Small intestine (tissue), 7 donors: Measurements from ENCODE around the gene GBX1. TPM values are rescaled to one million over a fixed set of nuclear protein-coding genes. Genes with fewer than 3 reads are reported as not detected.

Experiments used
- DNase-seq, 2 donors: peaks; one replicate each; pipeline versions ENCODE4 v3.0.0 to v3.0.0-alpha.2; 2013
- FAIRE-seq: peaks from 2 replicates; lab custom pipeline; 2012; peaks lifted over from hg19 to GRCh38; lab: Jason Lieb, UNC
- H3K27ac ChIP-seq, 3 donors: one replicate each; pipeline ENCODE4 v1.5.1; 2013; ENCODE audit warnings: low read length in 2 of 3, mild to moderate bottlenecking in 2 of 3, control low read depth in 1 of 3, inconsistent platforms in 1 of 3, low read depth in 1 of 3, moderate library complexity in 1 of 3
- H3K27me3 ChIP-seq, 3 donors: one replicate each; pipeline ENCODE4 v1.6.1; 2013; ENCODE audit warnings: low read length in 3 of 3, inconsistent platforms in 1 of 3; ENCODE audit not compliant: control insufficient read depth in 3 of 3, insufficient read depth in 3 of 3
- H3K36me3 ChIP-seq, 3 donors: one replicate each; pipeline ENCODE4 v1.6.1; 2013; ENCODE audit warnings: low read length in 3 of 3, inconsistent platforms in 1 of 3, low read depth in 1 of 3, mild to moderate bottlenecking in 1 of 3, moderate library complexity in 1 of 3; ENCODE audit not compliant: control insufficient read depth in 3 of 3, insufficient read depth in 2 of 3
- H3K4me1 ChIP-seq, 3 donors: one replicate each; pipeline ENCODE4 v1.6.1; 2013; ENCODE audit warnings: low read length in 2 of 3, inconsistent platforms in 1 of 3, low read depth in 1 of 3, mild to moderate bottlenecking in 1 of 3, moderate library complexity in 1 of 3; ENCODE audit not compliant: control insufficient read depth in 3 of 3, insufficient read depth in 2 of 3
- H3K4me3 ChIP-seq, 3 donors: one replicate each; pipeline ENCODE4 v1.5.1; 2013; ENCODE audit warnings: low read length in 3 of 3, control low read depth in 1 of 3, inconsistent platforms in 1 of 3, low read depth in 1 of 3, mild to moderate bottlenecking in 1 of 3, moderate library complexity in 1 of 3
- H3K9me3 ChIP-seq, 2 donors: one replicate each; pipeline ENCODE4 v1.6.1; 2013; ENCODE audit warnings: low read depth in 1 of 2, low read length in 1 of 2; ENCODE audit not compliant: control insufficient read depth in 2 of 2, insufficient read depth in 1 of 2
- WGBS, 3 donors: extraction: QIAGEN DNeasy Blood & Tissue Kit; methylation state at CpG; one replicate each; pipeline ENCODE4 v1.1.7; 2013; 5-methylcytosine and 5-hydroxymethylcytosine counted together
- polyA plus RNA-seq, 4 donors: library from polyadenylated mRNA; stranded (reverse) in 3 of 4; unstranded in 1 of 4; fragments of 200-250 nt in 3 of 4; fragments of 120-200 nt in 1 of 4; gene quantifications; one replicate each; pipeline versions ENCODE4 v1.2.1 to v1.2.3, GENCODE V29; 2013
- donor health status: healthy with polysubstance abuse.
- donor health status: control.
- donor health status: control.
- donor health status: Bipolar disorder and iron deficiency.
- donor health status: healthy.

The GBX1 gene
- polyA plus RNA-seq, 4 donors = 0.06 TPM; not detected in 3

DNA sequence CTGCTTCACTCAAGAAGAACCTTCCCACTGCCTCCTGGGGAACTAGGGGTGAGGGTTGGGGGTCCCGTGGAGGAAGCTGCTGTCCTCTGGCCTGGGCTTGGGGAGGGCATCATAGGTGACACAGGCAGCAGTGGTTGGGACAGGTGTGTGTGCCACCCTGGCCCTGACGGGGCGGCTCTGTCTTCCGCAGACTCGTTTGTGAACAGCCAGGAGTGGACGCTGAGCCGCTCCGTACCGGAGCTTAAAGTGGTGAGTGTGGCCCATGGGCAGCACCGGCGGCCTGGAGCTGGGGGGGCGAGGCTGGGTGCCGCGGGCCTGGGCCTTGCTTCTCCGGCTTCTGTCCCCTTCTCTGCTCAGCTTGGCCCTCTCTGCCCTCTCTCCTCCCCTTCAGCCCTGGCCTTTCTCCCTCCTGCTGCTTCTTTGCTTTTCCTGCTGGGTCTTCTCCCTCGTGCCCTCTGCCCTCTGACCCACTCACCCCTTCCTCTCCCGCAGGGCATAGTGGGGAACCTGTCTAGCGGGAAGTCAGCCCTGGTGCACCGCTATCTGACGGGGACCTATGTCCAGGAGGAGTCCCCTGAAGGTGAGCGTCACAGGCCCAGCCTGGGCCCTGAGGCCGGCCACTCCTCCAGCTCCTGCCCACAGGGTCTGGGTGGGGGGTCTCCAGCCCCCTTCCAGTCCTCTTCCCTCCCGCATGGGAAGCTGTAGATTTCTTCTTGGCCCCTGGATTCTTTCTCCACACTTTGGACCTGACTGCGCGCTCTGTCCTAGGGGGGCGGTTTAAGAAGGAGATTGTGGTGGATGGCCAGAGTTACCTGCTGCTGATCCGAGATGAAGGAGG, 50.7 kb downstream of the GBX1 start:
- H3K27ac ChIP-seq = no peak overlapping the region
- 93 to 94% (median 94%) methylated on average over 27 of the region's 27 CpGs for WGBS, 3 donors
- peaks cover 0 to 5% (median 0%) of the 10 kb centered on the region in 3 donors for H3K27me3 ChIP-seq
- peaks cover 3 to 75% (median 5%) of the 10 kb centered on the region in 3 donors for H3K36me3 ChIP-seq
- FAIRE-seq = no peak
- no peak overlapping the region for H3K4me3 ChIP-seq
- no peak for DNase-seq
- H3K4me1 ChIP-seq = peaks cover 0 to 16% (median 0%) of the 10 kb centered on the region in 3 donors
- no peaks in the 10 kb centered on the region for H3K9me3 ChIP-seq

DNA sequence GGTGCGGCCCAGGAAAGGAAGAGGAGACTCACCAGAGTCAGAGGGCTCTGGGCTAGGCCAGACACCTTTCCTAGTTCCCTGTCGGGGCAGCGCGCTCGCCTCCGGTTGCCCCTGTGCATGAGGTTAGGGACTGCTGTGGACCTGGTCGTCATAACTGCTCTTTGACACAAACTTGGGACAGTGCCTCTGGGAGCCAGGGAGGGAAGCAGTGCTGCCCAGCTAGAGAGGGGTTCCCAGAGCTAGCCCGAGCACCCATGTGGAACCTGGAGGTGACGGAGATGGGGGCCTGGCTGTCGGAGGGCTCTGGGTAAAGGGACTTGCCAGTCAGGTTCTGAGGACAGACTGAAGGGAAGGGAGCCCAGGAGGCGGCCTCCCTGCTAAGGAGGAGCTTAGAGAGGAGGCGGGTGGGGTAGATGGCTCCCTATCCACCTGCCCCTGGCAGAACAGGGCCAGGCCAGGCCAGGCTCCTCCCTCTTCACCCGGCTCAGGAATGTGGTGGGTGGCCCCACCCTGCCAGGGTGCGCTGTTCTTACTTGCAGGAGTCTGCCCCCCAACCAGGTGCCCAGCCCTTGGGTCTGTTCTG, 51.6 kb downstream of the GBX1 start:
- no peak for FAIRE-seq
- H3K27me3 ChIP-seq = peaks cover 0 to 5% (median 0%) of the 10 kb centered on the region in 3 donors
- no peak overlapping the region for H3K27ac ChIP-seq
- H3K4me1 ChIP-seq = peaks cover 0 to 16% (median 0%) of the 10 kb centered on the region in 3 donors
- peak; percentile 43 to 63 for DNase-seq
- WGBS, 3 donors = 64 to 77% (median 73%) methylated on average over 14 of the region's 14 CpGs
- H3K36me3 ChIP-seq = peaks cover 3 to 68% (median 5%) of the 10 kb centered on the region in 3 donors
- H3K9me3 ChIP-seq = no peaks in the 10 kb centered on the region
- no peak overlapping the region for H3K4me3 ChIP-seq

DNA sequence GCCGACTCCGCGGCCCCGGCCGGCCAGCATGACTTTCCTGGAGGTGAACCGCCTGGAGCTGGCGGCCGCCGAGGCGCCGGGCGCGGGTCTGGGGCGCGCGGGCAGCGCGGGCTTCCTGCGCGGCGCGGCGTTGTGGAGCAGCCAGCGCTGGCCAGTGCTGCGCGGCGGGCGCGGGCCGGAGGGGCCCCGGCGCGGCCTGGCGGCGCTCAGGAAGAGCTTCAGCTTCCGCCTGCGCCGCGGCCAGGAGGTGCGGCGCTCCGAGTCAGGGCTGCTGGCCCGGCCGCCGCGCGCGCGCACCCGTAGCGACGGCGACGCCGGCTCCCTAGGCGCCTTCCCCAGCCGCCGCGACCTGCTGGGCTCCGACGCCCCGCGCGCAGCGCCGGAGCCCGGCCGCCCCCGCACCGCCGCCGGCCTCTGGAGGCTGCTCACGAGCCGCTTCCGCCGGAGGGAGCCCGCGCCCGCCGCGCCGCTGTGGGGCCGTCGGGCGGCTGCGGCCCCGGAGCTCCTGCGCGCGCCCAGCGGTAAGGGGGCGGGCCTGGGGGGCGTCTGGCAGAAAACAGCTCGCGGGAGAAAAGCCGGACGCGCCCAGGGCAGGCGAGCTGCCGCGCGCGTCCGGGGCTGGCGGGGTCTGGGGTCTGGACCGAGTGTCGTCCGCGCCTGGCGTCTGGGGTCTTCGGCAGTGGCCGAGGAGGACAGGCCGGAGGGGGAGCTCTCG, 52.2 kb downstream of the GBX1 start:
- DNase-seq (peak; percentile 27 to 61), FAIRE-seq (no peak)
- H3K4me1 ChIP-seq = peaks cover 0 to 16% (median 0%) of the 10 kb centered on the region in 3 donors
- 9 to 11% (median 10%) methylated on average over 78 to 114 of the region's 114 CpGs for WGBS, 3 donors
- peaks cover 3 to 61% (median 3%) of the 10 kb centered on the region in 3 donors for H3K36me3 ChIP-seq
- peaks cover 0 to 5% (median 0%) of the 10 kb centered on the region in 3 donors for H3K27me3 ChIP-seq
- no peak overlapping the region for H3K27ac ChIP-seq
- H3K4me3 ChIP-seq = peak overlapping the region in 2 of 3 donors; percentile 20 to 54
- H3K9me3 ChIP-seq = no peaks in the 10 kb centered on the region

DNA sequence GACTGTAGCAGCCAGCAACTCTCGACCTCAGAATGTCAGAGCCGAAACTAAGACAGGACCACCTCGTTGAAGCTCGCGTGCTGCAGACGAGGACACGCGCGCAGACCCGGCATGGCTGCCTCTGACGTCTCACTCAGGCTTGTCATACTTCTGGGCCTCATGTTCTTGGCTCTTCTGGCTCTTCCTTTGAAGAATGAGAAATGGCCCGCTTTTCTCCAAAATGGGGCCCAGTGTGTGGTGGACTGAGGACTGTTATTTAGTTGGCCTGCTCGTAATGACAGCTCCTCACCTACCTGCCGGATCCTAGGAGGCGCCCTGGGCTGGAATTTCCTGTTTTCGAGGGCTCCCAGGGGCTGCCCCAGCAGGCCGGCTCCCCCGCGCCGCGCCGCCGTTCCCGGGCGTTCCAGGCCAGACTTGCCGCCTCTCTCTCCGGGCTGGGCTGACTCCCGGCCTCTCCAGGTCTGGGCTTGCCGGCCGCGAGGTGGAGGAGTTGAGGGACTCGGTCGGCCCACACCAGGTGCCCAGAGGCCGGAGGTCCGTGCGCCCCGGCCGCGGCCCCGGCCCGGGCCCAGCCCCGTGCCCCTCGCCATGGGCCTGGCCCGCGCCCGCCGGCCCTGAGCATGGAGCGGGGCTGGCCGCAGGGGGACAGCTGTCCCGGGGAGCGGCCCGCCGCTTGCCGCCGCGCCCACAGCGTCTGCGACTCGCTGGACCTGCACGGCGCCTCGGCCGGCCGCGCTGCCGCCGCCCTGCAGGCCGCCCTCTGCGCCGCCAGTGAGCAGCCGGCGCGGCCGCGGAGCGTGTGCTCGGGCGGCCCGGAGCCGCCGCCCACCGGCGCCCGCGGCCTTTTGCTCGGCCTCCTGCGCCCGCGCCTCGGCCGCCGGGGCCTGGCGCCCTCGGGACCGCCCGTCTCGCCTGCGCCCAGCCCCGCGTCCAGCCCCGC, 53.1 kb downstream of the GBX1 start:
- Histone ChIP-seq H3K36me3 (peaks cover 0 to 53% (median 3%) of the 10 kb centered on the region in 3 donors), H3K4me3 (peak overlapping the region in 2 of 3 donors; percentile 20 to 54), H3K27me3 (peaks cover 0 to 5% (median 0%) of the 10 kb centered on the region in 3 donors), H3K9me3 (no peaks in the 10 kb centered on the region), H3K27ac (no peak overlapping the region), H3K4me1 (peaks cover 0 to 16% (median 0%) of the 10 kb centered on the region in 3 donors)
- 29 to 44% (median 30%) methylated on average over 55 to 101 of the region's 101 CpGs for WGBS, 3 donors
- DNase-seq (peak; percentile 20 to 44), FAIRE-seq (no peak)

DNA sequence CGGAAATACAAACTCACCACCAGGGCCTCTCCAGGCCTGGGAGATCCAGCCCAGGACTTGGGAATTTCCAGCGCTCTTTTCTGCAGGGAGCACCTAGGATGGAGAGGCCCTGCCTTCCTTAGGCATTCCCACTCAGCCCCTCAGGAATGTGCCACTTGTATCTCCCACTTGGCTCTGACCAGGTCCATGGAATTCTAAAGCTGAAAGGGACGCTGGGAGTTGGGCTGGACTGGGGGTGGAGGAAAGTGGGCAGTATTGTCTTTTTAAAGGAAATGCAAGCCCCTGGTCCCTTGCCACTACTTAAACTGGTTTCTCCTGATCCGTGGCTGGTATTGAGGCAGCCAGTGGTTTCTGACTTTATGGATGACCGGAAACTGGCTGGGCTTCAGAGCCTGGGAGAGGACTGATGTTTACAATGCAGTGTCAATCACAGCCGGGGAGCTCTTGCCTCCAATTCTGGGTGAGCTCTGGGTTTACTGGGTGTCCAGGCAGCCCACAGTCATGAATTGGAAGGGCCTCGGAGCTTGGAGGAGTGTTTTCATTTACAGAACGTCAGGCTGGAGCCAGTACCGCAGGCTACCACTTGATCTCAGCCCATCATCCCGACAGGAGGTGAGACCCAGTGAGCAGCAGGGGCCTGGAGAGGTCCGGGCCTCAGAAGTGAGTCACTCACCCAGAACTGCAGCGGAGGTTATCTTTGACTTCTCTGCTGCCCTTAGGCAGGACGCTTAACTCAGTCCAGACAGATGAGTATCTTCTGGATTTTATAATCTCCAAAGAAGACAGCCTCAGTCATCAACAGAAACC, 53.9 kb downstream of the GBX1 start:
- Histone ChIP-seq H3K9me3 (no peaks in the 10 kb centered on the region), H3K27me3 (peaks cover 0 to 5% (median 0%) of the 10 kb centered on the region in 3 donors), H3K4me1 (peaks cover 0 to 16% (median 0%) of the 10 kb centered on the region in 3 donors), H3K36me3 (peaks cover 0 to 46% (median 2%) of the 10 kb centered on the region in 3 donors), H3K27ac (no peak overlapping the region), H3K4me3 (no peak overlapping the region)
- no peak for DNase-seq
- FAIRE-seq = no peak
- WGBS, 3 donors = 82 to 86% (median 85%) methylated on average over 13 of the region's 13 CpGs

DNA sequence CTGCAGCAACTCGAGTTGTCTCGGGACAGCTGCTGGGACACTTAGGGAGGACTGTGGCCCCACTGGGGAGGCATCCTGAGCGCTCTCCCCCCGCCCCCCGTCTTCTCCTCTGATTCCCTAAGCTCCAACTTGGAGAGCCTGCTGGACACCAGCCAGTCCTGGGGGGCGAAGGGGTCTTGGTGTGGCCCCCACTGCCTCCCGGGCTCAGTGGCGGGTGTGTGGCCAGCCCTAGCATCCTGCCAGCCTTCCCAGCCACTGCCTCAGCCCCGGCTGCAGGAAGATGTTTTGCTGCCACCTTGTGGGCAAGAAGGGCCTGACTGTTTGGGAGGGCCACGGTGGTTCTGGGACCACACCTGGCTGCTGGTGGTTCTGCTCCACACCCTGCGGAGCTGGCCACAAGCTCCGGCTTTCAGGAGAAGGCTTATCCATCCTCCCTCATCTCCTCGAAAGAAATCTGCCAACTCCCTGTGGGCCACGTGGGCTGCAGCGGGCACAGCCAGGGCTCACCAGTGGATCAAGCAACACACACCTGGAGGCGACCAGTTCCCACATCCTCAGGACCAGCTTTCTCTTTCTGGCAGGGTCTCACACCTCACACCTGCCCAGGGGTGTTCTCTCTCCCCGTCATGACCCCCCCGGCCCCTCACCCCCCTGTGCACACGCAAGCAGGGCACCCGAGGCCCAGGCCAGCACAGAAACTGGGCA, 56.4 kb downstream of the GBX1 start:
- no peaks in the 10 kb centered on the region for H3K9me3 ChIP-seq
- H3K36me3 ChIP-seq = peaks cover 0 to 33% (median 0%) of the 10 kb centered on the region in 3 donors
- DNase-seq = peak; percentile 80 to 83
- no peak overlapping the region for H3K27ac ChIP-seq
- H3K27me3 ChIP-seq = peaks cover 0 to 5% (median 0%) of the 10 kb centered on the region in 3 donors
- no peak overlapping the region for H3K4me3 ChIP-seq
- H3K4me1 ChIP-seq = peaks cover 0 to 14% (median 0%) of the 10 kb centered on the region in 3 donors
- no peak for FAIRE-seq
- 36 to 39% (median 38%) methylated on average over 17 to 20 of the region's 20 CpGs for WGBS, 3 donors
